Measurements from ENCODE around the gene C11orf21.

DNA sequence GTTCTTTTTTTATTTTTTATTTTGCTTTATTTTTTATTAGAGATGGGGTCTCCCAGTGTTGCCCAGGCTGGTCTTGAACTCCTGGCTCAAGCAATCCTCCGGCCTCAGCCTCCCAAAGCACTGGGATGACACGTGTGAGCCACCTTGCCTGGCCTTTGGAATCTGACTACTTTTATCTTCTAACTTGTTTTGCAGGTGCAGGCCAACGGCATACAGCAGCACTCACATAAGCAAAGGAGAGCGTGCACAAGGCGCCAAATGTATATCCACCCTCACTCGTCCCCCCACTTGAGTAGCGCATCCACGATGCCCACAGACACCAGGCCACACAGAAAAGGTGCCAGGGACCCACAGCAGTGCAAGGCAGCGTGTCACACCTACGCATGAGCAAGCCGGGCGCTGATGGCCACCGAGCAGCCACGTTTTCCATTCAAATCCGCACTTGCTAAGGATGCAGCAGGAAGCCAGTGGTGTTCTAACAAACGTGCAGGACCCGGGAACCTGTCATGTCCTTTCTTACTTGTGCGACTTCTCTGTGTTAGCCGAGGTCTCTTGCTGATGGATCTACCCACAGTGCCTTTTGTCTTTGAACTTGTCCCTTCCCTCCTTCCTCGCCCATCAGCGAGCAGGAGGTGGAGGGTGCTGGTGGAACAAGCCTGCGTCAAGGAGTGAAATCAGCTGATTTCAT, 37.2 kb downstream of the C11orf21 start:
- TF ChIP-seq, protein P1, sequence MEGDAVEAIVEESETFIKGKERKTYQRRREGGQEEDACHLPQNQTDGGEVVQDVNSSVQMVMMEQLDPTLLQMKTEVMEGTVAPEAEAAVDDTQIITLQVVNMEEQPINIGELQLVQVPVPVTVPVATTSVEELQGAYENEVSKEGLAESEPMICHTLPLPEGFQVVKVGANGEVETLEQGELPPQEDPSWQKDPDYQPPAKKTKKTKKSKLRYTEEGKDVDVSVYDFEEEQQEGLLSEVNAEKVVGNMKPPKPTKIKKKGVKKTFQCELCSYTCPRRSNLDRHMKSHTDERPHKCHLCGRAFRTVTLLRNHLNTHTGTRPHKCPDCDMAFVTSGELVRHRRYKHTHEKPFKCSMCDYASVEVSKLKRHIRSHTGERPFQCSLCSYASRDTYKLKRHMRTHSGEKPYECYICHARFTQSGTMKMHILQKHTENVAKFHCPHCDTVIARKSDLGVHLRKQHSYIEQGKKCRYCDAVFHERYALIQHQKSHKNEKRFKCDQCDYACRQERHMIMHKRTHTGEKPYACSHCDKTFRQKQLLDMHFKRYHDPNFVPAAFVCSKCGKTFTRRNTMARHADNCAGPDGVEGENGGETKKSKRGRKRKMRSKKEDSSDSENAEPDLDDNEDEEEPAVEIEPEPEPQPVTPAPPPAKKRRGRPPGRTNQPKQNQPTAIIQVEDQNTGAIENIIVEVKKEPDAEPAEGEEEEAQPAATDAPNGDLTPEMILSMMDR (IDR thresholded peaks at IDR 0.05; ENCODE audit: insufficient read depth, low read length, poor library complexity, severe bottlenecking) = no peak
- TF ChIP-seq EZH2phosphoT487 (conservative IDR thresholded peaks at IDR 0.05; ENCODE audit: low read length) = no peak
